Lower leg skin (tissue), 4 donors: ENCODE results near the gene MYL7. TPM values are rescaled to one million over a fixed set of nuclear protein-coding genes. Genes with fewer than 3 reads are reported as not detected.

ENCODE experiments used
- DNase-seq, 2 donors: peaks; one replicate each; pipeline ENCODE4 v3.0.0-alpha.2; 2019; ENCODE audit warnings: low spot score in 2 of 2
- H3K4me3 ChIP-seq: fragments of 200-600 bp; sonication (generic); 2 replicates; pipeline ENCODE4 v1.5.1; 2017; ENCODE audit warnings: mild to moderate bottlenecking, low read depth; ENCODE audit not compliant: poor library complexity, severe bottlenecking
- POLR2A ChIP-seq, 2 donors: fragments of 450-650 bp; IDR thresholded peaks; one replicate each; pipeline ENCODE4 v1.6.1; 2016 to 2017; ENCODE audit warnings: antibody characterized with exemption in 2 of 2, mild to moderate bottlenecking in 1 of 2, moderate library complexity in 1 of 2
- WGBS, 2 donors: methylation state at CpG; one replicate each; pipeline ENCODE4 v1.1.5; 2018; 5-methylcytosine and 5-hydroxymethylcytosine counted together
- intact Hi-C: fragments of 100-400 bp; cut with DNase I; formaldehyde crosslinking; loops from one replicate; pipeline ENCODE4 v1.15.0; 2023; ENCODE audit warnings: low total_unique reads
- total RNA-seq, 4 donors: library from RNA; depleted of rRNA; stranded (reverse); fragments of >200 nt; gene quantifications; one replicate each; pipeline ENCODE4 v1.1.0, GENCODE V29; 2016
- TF ChIP-seq, protein P1 (sequence below), 3 donors: fragments of 450-650 bp; IDR thresholded peaks; one replicate each; pipeline ENCODE4 v1.5.1; 2016; ENCODE audit warnings: antibody characterized with exemption in 3 of 3, mild to moderate bottlenecking in 3 of 3, moderate library complexity in 2 of 3

The MYL7 gene
- total RNA-seq, 4 donors from 2014 or later: not detected

DNA sequence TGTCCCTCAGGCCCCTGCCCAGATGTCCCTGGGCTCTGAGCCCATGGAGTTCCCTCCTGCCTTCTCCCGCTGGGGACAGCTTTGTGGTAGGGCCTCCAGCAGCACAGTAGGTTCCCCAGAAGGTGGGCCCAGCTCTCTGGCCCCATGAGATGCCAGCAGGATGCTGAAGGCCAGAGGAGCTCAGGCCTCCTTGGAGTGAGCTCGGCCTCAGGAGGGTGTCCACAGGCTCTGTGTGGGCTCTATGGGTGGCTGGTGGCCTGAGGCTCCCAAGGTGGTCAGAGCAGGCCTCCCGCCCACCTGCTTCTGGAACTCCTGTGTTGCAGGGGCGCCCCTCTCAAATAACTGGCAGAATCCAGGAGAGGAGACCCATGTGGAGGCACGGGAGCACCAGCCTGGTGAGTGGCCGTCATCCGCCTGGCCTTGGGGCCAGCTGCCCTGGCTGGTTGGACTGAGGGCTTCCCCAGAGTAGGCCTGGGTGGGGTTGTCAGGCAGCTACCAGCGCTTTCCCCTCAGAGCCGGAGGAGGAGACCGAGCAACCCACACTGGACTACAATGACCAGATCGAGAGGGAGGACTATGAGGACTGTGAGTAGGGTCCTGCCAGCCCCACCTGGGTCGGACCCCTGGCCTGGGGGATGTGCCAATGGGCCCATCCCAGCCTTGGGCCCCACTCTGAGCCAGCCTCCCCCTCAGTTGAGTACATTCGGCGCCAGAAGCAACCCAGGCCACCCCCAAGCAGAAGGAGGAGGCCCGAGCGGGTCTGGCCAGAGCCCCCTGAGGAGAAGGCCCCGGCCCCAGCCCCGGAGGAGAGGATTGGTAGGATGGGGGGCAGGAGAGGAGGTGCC is 33.8 kb downstream of the MYL7 start:
- H3K4me3 ChIP-seq: no peak overlapping the region

GRCh38 chr7:44106311-44107065 is 34.6 kb downstream of the MYL7 start:
- no peak for DNase-seq
- intact Hi-C loops: no loop called here
- WGBS, 2 donors: 69 to 80% methylated on average over 9 to 10 of the region's 10 CpGs
- no peak overlapping the region for H3K4me3 ChIP-seq
- TF ChIP-seq, protein P1, sequence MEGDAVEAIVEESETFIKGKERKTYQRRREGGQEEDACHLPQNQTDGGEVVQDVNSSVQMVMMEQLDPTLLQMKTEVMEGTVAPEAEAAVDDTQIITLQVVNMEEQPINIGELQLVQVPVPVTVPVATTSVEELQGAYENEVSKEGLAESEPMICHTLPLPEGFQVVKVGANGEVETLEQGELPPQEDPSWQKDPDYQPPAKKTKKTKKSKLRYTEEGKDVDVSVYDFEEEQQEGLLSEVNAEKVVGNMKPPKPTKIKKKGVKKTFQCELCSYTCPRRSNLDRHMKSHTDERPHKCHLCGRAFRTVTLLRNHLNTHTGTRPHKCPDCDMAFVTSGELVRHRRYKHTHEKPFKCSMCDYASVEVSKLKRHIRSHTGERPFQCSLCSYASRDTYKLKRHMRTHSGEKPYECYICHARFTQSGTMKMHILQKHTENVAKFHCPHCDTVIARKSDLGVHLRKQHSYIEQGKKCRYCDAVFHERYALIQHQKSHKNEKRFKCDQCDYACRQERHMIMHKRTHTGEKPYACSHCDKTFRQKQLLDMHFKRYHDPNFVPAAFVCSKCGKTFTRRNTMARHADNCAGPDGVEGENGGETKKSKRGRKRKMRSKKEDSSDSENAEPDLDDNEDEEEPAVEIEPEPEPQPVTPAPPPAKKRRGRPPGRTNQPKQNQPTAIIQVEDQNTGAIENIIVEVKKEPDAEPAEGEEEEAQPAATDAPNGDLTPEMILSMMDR (IDR thresholded peaks at IDR 0.05): no peak
- TF ChIP-seq POLR2A (IDR thresholded peaks at IDR 0.05): no peak

More for the DNA sequence above, 33.8 kb downstream of the MYL7 start:
- DNase-seq: no peak
- no peak for TF ChIP-seq POLR2A (IDR thresholded peaks at IDR 0.05)
- TF ChIP-seq, protein P1 (IDR thresholded peaks at IDR 0.05): no peak
- intact Hi-C loops: no loop called here
- WGBS, 2 donors: 82 to 88% methylated on average over 15 to 17 of the region's 18 CpGs

DNA sequence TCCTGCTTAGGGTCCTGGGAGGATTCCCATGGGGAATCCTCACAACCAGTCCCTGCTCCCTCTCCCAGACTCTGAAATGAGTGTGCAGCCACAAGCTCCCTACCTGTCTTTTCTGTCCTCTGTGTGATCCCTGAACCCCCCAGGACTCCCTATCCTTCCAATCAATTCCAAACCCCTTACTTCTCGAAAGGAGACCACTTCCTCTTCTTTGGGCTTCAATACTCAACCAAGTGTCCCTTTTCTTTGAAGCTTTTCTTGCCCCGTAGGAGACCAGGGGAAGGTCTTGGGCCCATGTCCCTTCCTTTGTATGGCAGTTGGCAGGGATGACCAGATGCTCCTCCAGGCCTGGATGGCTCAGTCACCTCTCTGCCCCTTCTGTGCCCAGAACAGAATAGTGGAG is 35.3 kb downstream of the MYL7 start:
- intact Hi-C loops: no loop called here
- H3K4me3 ChIP-seq: no peak overlapping the region
- 63 to 74% methylated on average over 2 of the region's 2 CpGs for WGBS, 2 donors

GRCh38 chr7:44104860-44105771 is 36.0 kb downstream of the MYL7 start:
- WGBS, 2 donors: 37 to 40% methylated on average over 21 to 26 of the region's 28 CpGs
- peak; percentile 60 to 94 for DNase-seq
- no peak for TF ChIP-seq POLR2A (IDR thresholded peaks at IDR 0.05)
- TF ChIP-seq, protein P1 (IDR thresholded peaks at IDR 0.05): no peak
- peak overlapping the region; percentile 32 for H3K4me3 ChIP-seq
- intact Hi-C loops: no loop called here

More for the DNA sequence above, 35.3 kb downstream of the MYL7 start:
- no peak for DNase-seq
- no peak for TF ChIP-seq POLR2A (IDR thresholded peaks at IDR 0.05)
- TF ChIP-seq, protein P1 (IDR thresholded peaks at IDR 0.05): no peak
